Measurements from ENCODE around the gene EZH2.
A peak's percentile ranks its signal among the peaks of the same experiment; 100 is the strongest.

EZH2 gene

GRCh38 chr7:148854983-148855382, 29.1 kb downstream of the EZH2 start:
- DNase-seq (ENCODE audit: low read depth), result no peak

GRCh38 chr7:148852272-148852671, 31.8 kb downstream of the EZH2 start:
- DNase-seq (ENCODE audit: low read depth), result no peak

GRCh38 chr7:148850564-148850963, 33.5 kb downstream of the EZH2 start:
- no peak for DNase-seq (ENCODE audit: low read depth)

- DNase-seq (ENCODE audit: low read depth), result no peak
Observed at GRCh38 chr7:148849393-148850098, 34.5 kb downstream of the EZH2 start.

- DNase-seq (ENCODE audit: low read depth), result no peak
Observed at GRCh38 chr7:148847815-148848734, 36.0 kb downstream of the EZH2 start.

GRCh38 chr7:148838905-148839304, 45.2 kb downstream of the EZH2 start:
- DNase-seq (ENCODE audit: low read depth), result no peak

GRCh38 chr7:148835854-148836253, 48.2 kb downstream of the EZH2 start:
- no peak for DNase-seq (ENCODE audit: low read depth)

- no peak for DNase-seq (ENCODE audit: low read depth)
Observed at GRCh38 chr7:148834605-148835004, 49.5 kb downstream of the EZH2 start.

GRCh38 chr7:148831782-148832181, 52.3 kb downstream of the EZH2 start:
- DNase-seq (ENCODE audit: low read depth), result no peak

- no peak for DNase-seq (ENCODE audit: low read depth)
Observed at GRCh38 chr7:148830897-148831692, 53.0 kb downstream of the EZH2 start.

- no peak for DNase-seq (ENCODE audit: low read depth)
Observed at GRCh38 chr7:148828965-148829364, 55.1 kb downstream of the EZH2 start.

GRCh38 chr7:148825338-148825737, 58.8 kb downstream of the EZH2 start:
- no peak for DNase-seq (ENCODE audit: low read depth)

- DNase-seq (ENCODE audit: low read depth), result no peak
Observed at GRCh38 chr7:148824864-148825263, 59.2 kb downstream of the EZH2 start.

- no peak for DNase-seq (ENCODE audit: low read depth)
Observed at GRCh38 chr7:148821422-148821821, 62.7 kb downstream of the EZH2 start.

GRCh38 chr7:148819697-148820360, 64.3 kb downstream of the EZH2 start:
- peak; percentile 11 for DNase-seq (ENCODE audit: low read depth)

GRCh38 chr7:148815612-148816011, 68.5 kb downstream of the EZH2 start:
- DNase-seq (ENCODE audit: low read depth), result no peak

GRCh38 chr7:148814922-148815559, 69.0 kb downstream of the EZH2 start:
- no peak for DNase-seq (ENCODE audit: low read depth)

- DNase-seq (ENCODE audit: low read depth), result no peak
Observed at GRCh38 chr7:148813890-148814289, 70.2 kb downstream of the EZH2 start.

- DNase-seq (ENCODE audit: low read depth), result no peak
Observed at GRCh38 chr7:148811892-148812291, 72.2 kb downstream of the EZH2 start.

GRCh38 chr7:148809856-148810255, 74.2 kb downstream of the EZH2 start:
- DNase-seq (ENCODE audit: low read depth), result no peak

- DNase-seq (ENCODE audit: low read depth), result no peak
Observed at GRCh38 chr7:148807436-148807835, 76.7 kb downstream of the EZH2 start.

Data from HS-27A (cell line).